Ascending aorta (tissue), 2 donors: ENCODE data around the gene SLCO3A1. TPM values are rescaled to one million over a fixed set of nuclear protein-coding genes. Genes with fewer than 3 reads are reported as not detected.
A peak's percentile ranks its signal among the peaks of the same experiment; 100 is the strongest.

ENCODE experiments used
- DNase-seq, 2 donors: peaks; one replicate each; pipeline ENCODE4 v3.0.0-alpha.2; 2019; ENCODE audit warnings: low spot score in 2 of 2
- H3K27ac ChIP-seq, 2 donors: fragments of 200-600 bp; sonication (generic); one replicate each; pipeline ENCODE4 v1.5.1; 2016 to 2017; ENCODE audit warnings: mild to moderate bottlenecking in 1 of 2
- H3K27me3 ChIP-seq: fragments of 200-600 bp; sonication (generic); one replicate; pipeline ENCODE4 v1.5.1; 2017
- H3K36me3 ChIP-seq, 2 donors: fragments of 200-600 bp; sonication (generic); one replicate each; pipeline ENCODE4 v1.5.1; 2016
- H3K4me1 ChIP-seq, 2 donors: fragments of 200-600 bp; sonication (generic); one replicate each; pipeline ENCODE4 v1.5.1; 2016 to 2017; ENCODE audit warnings: mild to moderate bottlenecking in 1 of 2
- H3K4me3 ChIP-seq, 2 donors: fragments of 200-600 bp; sonication (generic); one replicate each; pipeline ENCODE4 v1.5.1; 2016 to 2017; ENCODE audit warnings: mild to moderate bottlenecking in 1 of 2
- H3K9me3 ChIP-seq, 2 donors: fragments of 200-600 bp; sonication (generic); one replicate each; pipeline ENCODE4 v1.5.1; 2016
- intact Hi-C: fragments of 100-400 bp; cut with DNase I; formaldehyde crosslinking; loops from one replicate; pipeline ENCODE4 v1.15.1; 2023
- total RNA-seq: library from RNA; depleted of rRNA; stranded (reverse); fragments of >200 nt; gene quantifications from one replicate; pipeline ENCODE4 v1.1.0, GENCODE V29; 2016
- TF ChIP-seq, protein P1 (sequence below), 3 experiments: fragments of 200-600 bp in 2 of 3; fragments of 450-650 bp in 1 of 3; sonication (generic) in 2 of 3; IDR thresholded peaks; one replicate each; pipeline ENCODE4 v1.5.1; 2016 to 2019; ENCODE audit warnings: antibody characterized with exemption in 3 of 3, mild to moderate bottlenecking in 1 of 3, moderate library complexity in 1 of 3

SLCO3A1 gene
- total RNA-seq, 1 donor from 2014 or later: 53.2 TPM

DNA sequence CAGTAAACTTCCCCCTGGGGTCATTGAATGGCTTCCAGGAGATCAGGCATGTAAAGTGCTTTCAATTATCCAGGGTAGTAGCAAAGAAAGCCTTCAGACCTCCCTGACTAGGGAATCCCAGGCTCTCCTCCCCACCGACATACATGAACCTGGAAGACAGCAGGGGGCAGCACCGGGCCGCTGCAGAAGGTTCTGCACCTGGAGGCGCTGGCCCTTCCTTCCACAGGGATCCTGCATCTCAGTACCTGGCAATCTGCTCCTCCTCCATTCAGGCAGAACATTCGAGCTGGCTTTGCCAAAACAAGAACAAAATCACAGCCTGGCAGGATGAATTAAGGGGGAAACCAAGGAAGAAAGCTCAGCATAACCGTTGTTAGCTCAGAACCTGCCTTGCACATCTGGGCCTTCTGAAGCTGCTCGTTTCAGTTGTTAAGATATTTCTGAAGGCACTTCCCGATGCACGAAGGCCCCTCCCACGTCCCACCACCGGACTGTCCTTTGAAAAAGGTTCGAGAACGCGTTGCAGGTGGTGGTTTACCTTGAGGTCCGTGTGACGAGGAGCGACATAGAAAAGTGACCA, 237.7 kb downstream of the SLCO3A1 start:
- Histone ChIP-seq H3K4me3 (no peak overlapping the region), H3K27me3 (no peaks in the 10 kb centered on the region), H3K27ac (no peak overlapping the region), H3K36me3 (peaks cover 0 to 11% of the 10 kb centered on the region in 2 donors), H3K9me3 (no peaks in the 10 kb centered on the region), H3K4me1 (no peaks in the 10 kb centered on the region)
- intact Hi-C loops: loop anchor here (10.0 kb wide), 1 partner anchor 624 kb away; no protein-coding TSS in a partner anchor
- no peak for DNase-seq
- TF ChIP-seq, protein P1, sequence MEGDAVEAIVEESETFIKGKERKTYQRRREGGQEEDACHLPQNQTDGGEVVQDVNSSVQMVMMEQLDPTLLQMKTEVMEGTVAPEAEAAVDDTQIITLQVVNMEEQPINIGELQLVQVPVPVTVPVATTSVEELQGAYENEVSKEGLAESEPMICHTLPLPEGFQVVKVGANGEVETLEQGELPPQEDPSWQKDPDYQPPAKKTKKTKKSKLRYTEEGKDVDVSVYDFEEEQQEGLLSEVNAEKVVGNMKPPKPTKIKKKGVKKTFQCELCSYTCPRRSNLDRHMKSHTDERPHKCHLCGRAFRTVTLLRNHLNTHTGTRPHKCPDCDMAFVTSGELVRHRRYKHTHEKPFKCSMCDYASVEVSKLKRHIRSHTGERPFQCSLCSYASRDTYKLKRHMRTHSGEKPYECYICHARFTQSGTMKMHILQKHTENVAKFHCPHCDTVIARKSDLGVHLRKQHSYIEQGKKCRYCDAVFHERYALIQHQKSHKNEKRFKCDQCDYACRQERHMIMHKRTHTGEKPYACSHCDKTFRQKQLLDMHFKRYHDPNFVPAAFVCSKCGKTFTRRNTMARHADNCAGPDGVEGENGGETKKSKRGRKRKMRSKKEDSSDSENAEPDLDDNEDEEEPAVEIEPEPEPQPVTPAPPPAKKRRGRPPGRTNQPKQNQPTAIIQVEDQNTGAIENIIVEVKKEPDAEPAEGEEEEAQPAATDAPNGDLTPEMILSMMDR (IDR thresholded peaks at IDR 0.05): peak in 2 of 3 experiments; percentile 15 to 39

GRCh38 chr15:92092289-92093105, 239.0 kb downstream of the SLCO3A1 start:
- H3K9me3 ChIP-seq: no peaks in the 10 kb centered on the region
- no peaks in the 10 kb centered on the region for H3K4me1 ChIP-seq
- no peak overlapping the region for H3K4me3 ChIP-seq
- H3K27me3 ChIP-seq: no peaks in the 10 kb centered on the region
- peaks cover 0 to 11% of the 10 kb centered on the region in 2 donors for H3K36me3 ChIP-seq
- intact Hi-C loops: loop anchor here (10.0 kb wide), 1 partner anchor 622 kb away; no protein-coding TSS in a partner anchor
- DNase-seq: no peak
- TF ChIP-seq, protein P1 (IDR thresholded peaks at IDR 0.05): no peak
- H3K27ac ChIP-seq: no peak overlapping the region

- TF ChIP-seq, protein P1 (IDR thresholded peaks at IDR 0.05): no peak
- peaks cover 0 to 11% of the 10 kb centered on the region in 2 donors for H3K36me3 ChIP-seq
- intact Hi-C loops: loop anchor here (10.0 kb wide), 1 partner anchor 619 kb away; no protein-coding TSS in a partner anchor
- no peaks in the 10 kb centered on the region for H3K9me3 ChIP-seq
- no peak overlapping the region for H3K27ac ChIP-seq
- no peak for DNase-seq
- no peaks in the 10 kb centered on the region for H3K4me1 ChIP-seq
- H3K27me3 ChIP-seq: no peaks in the 10 kb centered on the region
- no peak overlapping the region for H3K4me3 ChIP-seq
Measured at GRCh38 chr15:92095693-92096092, 242.2 kb downstream of the SLCO3A1 start.

DNA sequence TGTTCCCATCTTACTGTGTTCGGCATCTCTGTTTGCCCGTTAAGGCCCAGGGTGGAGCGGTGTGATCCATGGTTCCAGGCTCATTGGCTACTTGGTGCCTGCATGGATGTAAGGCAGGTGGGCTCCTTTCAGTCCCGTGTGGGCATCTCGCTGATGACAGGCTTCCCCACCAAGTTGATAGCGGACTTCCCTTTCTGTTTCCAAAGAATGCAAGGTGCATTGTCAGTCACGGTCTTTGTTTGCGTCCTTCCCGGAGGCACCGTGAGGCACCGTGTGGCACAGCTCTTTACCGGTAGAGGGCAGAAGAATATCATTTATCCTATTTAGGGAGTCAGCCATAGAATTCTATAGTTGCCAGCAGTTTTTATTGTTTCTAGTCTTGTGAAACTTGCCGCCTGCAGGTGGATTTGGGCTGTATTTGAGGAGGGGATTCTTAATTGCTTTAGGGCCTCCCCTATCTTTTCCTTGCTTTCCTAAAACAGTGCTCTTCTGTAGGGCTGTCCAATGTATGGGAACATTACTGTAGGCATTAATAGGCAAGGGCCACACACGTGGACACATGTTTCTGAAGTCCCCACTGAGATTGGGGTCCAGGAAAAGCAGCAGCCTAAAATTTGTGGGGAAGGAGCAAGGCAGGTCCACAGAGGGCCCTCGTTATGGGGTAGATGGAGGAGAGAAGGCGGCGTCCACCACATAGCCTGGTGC, 244.1 kb downstream of the SLCO3A1 start:
- Histone ChIP-seq H3K36me3 (peaks cover 0 to 11% of the 10 kb centered on the region in 2 donors), H3K9me3 (no peaks in the 10 kb centered on the region), H3K4me1 (no peaks in the 10 kb centered on the region), H3K27ac (no peak overlapping the region), H3K4me3 (no peak overlapping the region), H3K27me3 (no peaks in the 10 kb centered on the region)
- DNase-seq: no peak
- TF ChIP-seq, protein P1 (IDR thresholded peaks at IDR 0.05): peak; percentile 31 to 63 (median 35)
- intact Hi-C loops: loop anchor here (10.0 kb wide), 1 partner anchor 617 kb away; no protein-coding TSS in a partner anchor

DNA sequence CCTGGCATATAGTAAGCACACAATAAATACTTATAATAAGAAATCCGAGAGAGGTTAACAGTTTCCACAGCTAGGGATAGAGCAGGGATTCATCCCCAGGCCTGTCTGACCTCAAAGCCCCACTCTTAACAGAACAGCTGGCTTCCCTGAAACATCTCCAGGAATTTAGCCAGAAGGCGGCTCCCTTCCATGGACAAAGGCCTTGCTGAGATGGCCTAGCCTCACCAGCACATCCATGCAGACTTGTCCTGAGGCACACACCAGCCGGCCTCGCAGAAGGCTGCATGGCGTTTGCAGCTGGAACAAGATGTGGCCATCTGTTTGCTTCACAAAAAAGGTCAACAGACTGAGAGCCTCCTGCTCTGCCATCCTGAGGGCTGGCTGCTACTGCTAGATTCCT, 245.4 kb downstream of the SLCO3A1 start:
- intact Hi-C loops: loop anchor here (10.0 kb wide), 1 partner anchor 616 kb away; no protein-coding TSS in a partner anchor
- Histone ChIP-seq H3K4me1 (no peaks in the 10 kb centered on the region), H3K4me3 (no peak overlapping the region), H3K27me3 (no peaks in the 10 kb centered on the region), H3K36me3 (peaks cover 0 to 11% of the 10 kb centered on the region in 2 donors), H3K9me3 (no peaks in the 10 kb centered on the region), H3K27ac (no peak overlapping the region)
- no peak for DNase-seq
- TF ChIP-seq, protein P1 (IDR thresholded peaks at IDR 0.05): no peak
